K562 (cell line): ENCODE data around the gene UNC5B. TPM values are rescaled to one million over a fixed set of nuclear protein-coding genes. Genes with fewer than 3 reads are reported as not detected.

Experiments used
- CTBP1 ChIP-seq: fragments of 450-650 bp; IDR thresholded peaks from 2 replicates; pipeline ENCODE4 v1.6.1; 2016; ENCODE audit warnings: borderline replicate concordance
- DPF2 ChIP-seq: fragments of 450-650 bp; IDR thresholded peaks from 2 replicates; pipeline ENCODE4 v1.6.1; 2016
- ERF ChIP-seq: fragments of 450-650 bp; formaldehyde crosslinking; IDR thresholded peaks from 2 replicates; pipeline ENCODE4 v1.4.0; 2020; ENCODE audit warnings: mild to moderate bottlenecking, mixed read lengths
- ETV1 ChIP-seq: fragments of 450-650 bp; conservative IDR thresholded peaks from 2 replicates; pipeline ENCODE4 v1.6.1; 2016; ENCODE audit warnings: missing genetic modification characterization, control low read depth, low read depth, missing compliant biosample characterization
- GABPB1 ChIP-seq: sonication (generic); formaldehyde crosslinking; IDR thresholded peaks from 2 replicates; pipeline ENCODE4 v1.8.0; 2022; ENCODE audit warnings: mild to moderate bottlenecking, missing genetic modification reagents
- HDAC3 ChIP-seq: fragments of 450-650 bp; IDR thresholded peaks from 2 replicates; pipeline ENCODE4 v1.6.1; 2018; ENCODE audit warnings: borderline replicate concordance, mild to moderate bottlenecking, moderate library complexity; ENCODE audit not compliant: partially characterized antibody
- HMG20B ChIP-seq: fragments of 250-450 bp; sonication (Bioruptor Pico); IDR thresholded peaks from 2 replicates; pipeline ENCODE4 v1.5.0; 2021; ENCODE audit warnings: mild to moderate bottlenecking
- JUND ChIP-seq, 2 experiments: IDR thresholded peaks; 2 replicates in 1 of 2; 3 replicates in 1 of 2; pipeline ENCODE4 v1.6.1; 2011; ENCODE audit warnings: borderline replicate concordance in 2 of 2, low read depth in 2 of 2, low read length in 2 of 2, improper control_type of control experiment in 1 of 2, missing biosample characterization in 1 of 2, missing genetic modification characterization in 1 of 2, missing genetic modification reagents in 1 of 2
- MCM3 ChIP-seq: fragments of 450-650 bp; IDR thresholded peaks from 2 replicates; pipeline ENCODE4 v1.6.1; 2016
- NBN ChIP-seq: fragments of 450-650 bp; IDR thresholded peaks from 2 replicates; pipeline ENCODE4 v1.6.1; 2016; ENCODE audit warnings: low read depth, mild to moderate bottlenecking
- NFXL1 ChIP-seq: fragments of 450-650 bp; formaldehyde crosslinking; IDR thresholded peaks from 2 replicates; pipeline ENCODE4 v1.4.0; 2021; ENCODE audit warnings: mild to moderate bottlenecking
- SPI1 ChIP-seq: IDR thresholded peaks from 2 replicates; pipeline ENCODE4 v1.6.1; 2011; ENCODE audit warnings: low read depth, low read length, control low read depth, borderline replicate concordance
- TAF7 ChIP-seq: fragments of 450-650 bp; IDR thresholded peaks from 2 replicates; pipeline ENCODE4 v1.6.1; 2016; ENCODE audit warnings: missing genetic modification characterization, missing compliant biosample characterization
- TEAD4 ChIP-seq, 2 experiments: sonication (generic) in 1 of 2; formaldehyde crosslinking in 1 of 2; IDR thresholded peaks; 2 replicates each; pipeline versions ENCODE4 v1.6.1 to v1.8.0; 2012 to 2022; ENCODE audit warnings: borderline replicate concordance in 1 of 2, inconsistent platforms in 1 of 2, low read length in 1 of 2, mild to moderate bottlenecking in 1 of 2, missing genetic modification reagents in 1 of 2
- TFAP4 ChIP-seq: sonication (generic); formaldehyde crosslinking; IDR thresholded peaks from 2 replicates; pipeline ENCODE4 v1.8.0; 2022; ENCODE audit warnings: missing genetic modification reagents, mild to moderate bottlenecking, moderate library complexity, borderline replicate concordance
- XRCC4 ChIP-seq: IDR thresholded peaks from one replicate; pipeline ENCODE4 v1.6.1; 2011; ENCODE audit not compliant: insufficient read depth, insufficient read length; ENCODE audit errors: extremely low read depth
- ZBTB5 ChIP-seq: fragments of 450-650 bp; IDR thresholded peaks from 2 replicates; pipeline ENCODE4 v1.6.1; 2017; ENCODE audit warnings: antibody characterized with exemption
- ZEB2 ChIP-seq: fragments of 450-650 bp; IDR thresholded peaks from 2 replicates; pipeline ENCODE4 v1.6.1; 2016
- ZFP36 ChIP-seq: fragments of 150-350 bp; IDR thresholded peaks from 2 replicates; pipeline ENCODE4 v1.6.1; 2018; ENCODE audit warnings: low read length, low read depth; ENCODE audit not compliant: partially characterized antibody
- ZNF436 ChIP-seq: fragments of 250-450, 450-650 bp; sonication (Bioruptor Pico); formaldehyde crosslinking; IDR thresholded peaks from 2 replicates; pipeline ENCODE4 v1.7.0; 2020; ENCODE audit warnings: mild to moderate bottlenecking
- polyA plus RNA-seq, 8 experiments: library from polyadenylated mRNA; depleted of rRNA in 4 of 8; stranded (reverse) in 5 of 8; unstranded in 3 of 8; fragments of >200 nt; fragmentation: Nextera tagmentation in 2 of 8; fragmentation: Illumina TruSeq in 1 of 8; extraction: Ambion mirVana in 2 of 8; extraction: Trizol in 1 of 8; gene quantifications; 2 replicates each; pipeline versions ENCODE4 v1.2.1 to v1.2.3, GENCODE V29; 2011 to 2014; ENCODE audit warnings: inconsistent platforms in 1 of 8, missing spikeins in 1 of 8
- total RNA-seq, 7 experiments: library from RNA; depleted of rRNA in 6 of 7; stranded (reverse); fragments of >200 nt in 6 of 7; fragmentation: Illumina TruSeq in 2 of 7; extraction: Trizol in 2 of 7; gene quantifications; 2 replicates each; pipeline versions ENCODE4 v1.2.1 to v1.2.3, GENCODE V29; 2011 to 2021; ENCODE audit warnings: low replicate concordance in 1 of 7
- TF ChIP-seq, protein P1 (sequence below): fragments of 450-650 bp; IDR thresholded peaks from 2 replicates; pipeline ENCODE4 v1.6.1; 2018; ENCODE audit not compliant: partially characterized antibody

Gene UNC5B
- total and polyA plus RNA-seq, 9 of the 15 experiments (the other 6 are each of a cell fraction or from before 2014, with no cell fraction given) = 0.10 to 8.4 (median 2.1) TPM

DNA sequence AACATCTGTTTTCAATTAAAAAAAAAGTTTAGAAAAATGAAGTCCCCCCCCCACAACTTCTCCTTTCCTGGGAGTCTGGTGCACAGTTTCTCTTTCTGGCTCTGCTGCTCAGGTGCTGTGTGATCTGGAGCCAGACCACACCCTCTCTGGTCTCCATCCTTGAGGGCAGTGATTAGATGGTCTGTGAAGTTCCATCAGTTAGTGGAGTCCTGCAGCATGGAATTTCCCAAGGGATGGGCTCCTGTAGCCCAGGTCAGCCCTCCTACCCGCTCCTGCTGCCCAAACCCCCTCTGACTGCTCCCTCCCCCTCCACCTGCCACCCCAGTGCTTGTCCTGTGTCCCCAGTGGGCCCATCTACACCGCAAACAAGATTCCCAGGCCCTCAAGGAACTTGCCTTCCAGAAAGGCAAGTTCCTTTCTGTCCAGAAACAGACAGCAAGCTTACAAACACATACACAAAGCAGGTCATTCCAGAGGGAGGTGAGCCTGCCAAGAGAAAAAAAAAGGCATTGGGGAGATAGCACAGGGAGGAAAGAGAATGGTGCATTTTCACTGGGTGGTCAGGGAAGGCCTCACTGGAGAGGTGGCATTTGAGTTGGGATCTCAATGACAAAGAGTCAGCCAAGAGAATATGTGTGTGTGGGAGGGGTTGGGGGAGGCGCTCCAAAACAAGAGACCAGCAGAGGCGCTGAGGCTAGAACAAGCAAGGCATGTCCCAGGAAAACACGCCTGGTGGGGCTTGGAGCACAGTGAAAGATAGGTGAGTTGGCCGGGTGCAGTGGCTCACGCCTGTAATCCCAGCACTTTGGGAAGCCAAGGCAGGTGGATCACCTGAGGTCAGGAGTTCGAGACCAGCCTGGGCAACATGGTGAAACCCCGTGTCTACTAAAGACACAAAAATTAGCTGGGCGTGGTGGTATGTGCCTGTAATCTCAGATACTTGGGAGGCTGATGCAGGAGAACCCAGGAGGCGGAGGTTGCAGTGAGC lies 57.2 kb downstream of the UNC5B start (continued):
- TF ChIP-seq SPI1 (no peak), JUND (IDR thresholded peaks at IDR 0.05; ENCODE audit: borderline replicate concordance, low read depth, low read length) (no peak), JUND (tag; IDR thresholded peaks at IDR 0.05; ENCODE audit: borderline replicate concordance, low read depth, low read length) (no peak), TFAP4 (peak; percentile 19; the same call in 1 of the 2 replicates), ZFP36 (peak; percentile 92), XRCC4 (no peak), NFXL1 (CRISPR knock-in tag) (no peak), CTBP1 (peak; percentile 78), HDAC3 (no peak), NBN (peak; percentile 26; the same call in 1 of the 2 replicates), ZNF436 (CRISPR knock-in tag) (0 out of 2 replicates have a peak, but pooled peaks have one; percentile 25), TEAD4 (IDR thresholded peaks at IDR 0.05; ENCODE audit: low read length) (0 out of 2 replicates have a peak, but pooled peaks have one; percentile 14), TEAD4 (CRISPR knock-in tag; IDR thresholded peaks at IDR 0.05; ENCODE audit: borderline replicate concordance) (no peak), ERF (CRISPR knock-in tag) (0 out of 2 replicates have a peak, but pooled peaks have one; percentile 6), ZBTB5 (no peak), GABPB1 (CRISPR knock-in tag) (peak; percentile 50; the same call in 1 of the 2 replicates), TAF7 (tag) (0 out of 2 replicates have a peak, but pooled peaks have one; percentile 14), ZEB2 (peak; percentile 66; the same call in 1 of the 2 replicates), DPF2 (peak; percentile 53; the same call in 1 of the 2 replicates), ETV1 (tag) (no peak), HMG20B (CRISPR knock-in tag) (no peak), MCM3 (no peak)
- TF ChIP-seq, protein P1, sequence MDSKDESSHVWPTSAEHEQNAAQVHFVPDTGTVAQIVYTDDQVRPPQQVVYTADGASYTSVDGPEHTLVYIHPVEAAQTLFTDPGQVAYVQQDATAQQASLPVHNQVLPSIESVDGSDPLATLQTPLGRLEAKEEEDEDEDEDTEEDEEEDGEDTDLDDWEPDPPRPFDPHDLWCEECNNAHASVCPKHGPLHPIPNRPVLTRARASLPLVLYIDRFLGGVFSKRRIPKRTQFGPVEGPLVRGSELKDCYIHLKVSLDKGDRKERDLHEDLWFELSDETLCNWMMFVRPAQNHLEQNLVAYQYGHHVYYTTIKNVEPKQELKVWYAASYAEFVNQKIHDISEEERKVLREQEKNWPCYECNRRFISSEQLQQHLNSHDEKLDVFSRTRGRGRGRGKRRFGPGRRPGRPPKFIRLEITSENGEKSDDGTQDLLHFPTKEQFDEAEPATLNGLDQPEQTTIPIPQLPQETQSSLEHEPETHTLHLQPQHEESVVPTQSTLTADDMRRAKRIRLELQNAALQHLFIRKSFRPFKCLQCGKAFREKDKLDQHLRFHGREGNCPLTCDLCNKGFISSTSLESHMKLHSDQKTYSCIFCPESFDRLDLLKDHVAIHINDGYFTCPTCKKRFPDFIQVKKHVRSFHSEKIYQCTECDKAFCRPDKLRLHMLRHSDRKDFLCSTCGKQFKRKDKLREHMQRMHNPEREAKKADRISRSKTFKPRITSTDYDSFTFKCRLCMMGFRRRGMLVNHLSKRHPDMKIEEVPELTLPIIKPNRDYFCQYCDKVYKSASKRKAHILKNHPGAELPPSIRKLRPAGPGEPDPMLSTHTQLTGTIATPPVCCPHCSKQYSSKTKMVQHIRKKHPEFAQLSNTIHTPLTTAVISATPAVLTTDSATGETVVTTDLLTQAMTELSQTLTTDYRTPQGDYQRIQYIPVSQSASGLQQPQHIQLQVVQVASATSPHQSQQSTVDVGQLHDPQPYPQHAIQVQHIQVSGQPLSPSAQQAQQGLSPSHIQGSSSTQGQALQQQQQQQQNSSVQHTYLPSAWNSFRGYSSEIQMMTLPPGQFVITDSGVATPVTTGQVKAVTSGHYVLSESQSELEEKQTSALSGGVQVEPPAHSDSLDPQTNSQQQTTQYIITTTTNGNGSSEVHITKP = no peak
